Trophoblast cell (in vitro differentiated cells and primary cell): Measurements from ENCODE around the gene FBRS.

Experiments
- DNase-seq, 2 donors: peaks; one replicate each; pipeline ENCODE4 v3.0.0-alpha.2; 2016
- H2AFZ ChIP-seq: 2 replicates; pipeline ENCODE4 v1.6.1; 2013; ENCODE audit warnings: low read length, moderate library complexity, mild to moderate bottlenecking; ENCODE audit not compliant: insufficient read depth, poor library complexity
- H2AK5ac ChIP-seq: 2 replicates; pipeline ENCODE4 v1.6.1; 2013; ENCODE audit warnings: mild to moderate bottlenecking, low read length
- H2BK120ac ChIP-seq: 2 replicates; pipeline ENCODE4 v1.6.1; 2013; ENCODE audit warnings: low read length, mild to moderate bottlenecking, moderate library complexity; ENCODE audit not compliant: insufficient read depth, poor library complexity
- H2BK12ac ChIP-seq: 2 replicates; pipeline ENCODE4 v1.6.1; 2013; ENCODE audit warnings: mild to moderate bottlenecking, low read length, moderate library complexity
- H2BK5ac ChIP-seq: 2 replicates; pipeline ENCODE4 v1.6.1; 2013; ENCODE audit warnings: low read length, low read depth, moderate library complexity, mild to moderate bottlenecking; ENCODE audit not compliant: poor library complexity
- H3K14ac ChIP-seq: 2 replicates; pipeline ENCODE4 v1.6.1; 2013; ENCODE audit warnings: mild to moderate bottlenecking, low read length
- H3K18ac ChIP-seq: 2 replicates; pipeline ENCODE4 v1.6.1; 2013; ENCODE audit warnings: mild to moderate bottlenecking, low read length
- H3K23ac ChIP-seq: 2 replicates; pipeline ENCODE4 v1.6.1; 2013; ENCODE audit warnings: low read length
- H3K27ac ChIP-seq: 2 replicates; pipeline ENCODE4 v1.5.1; 2013; ENCODE audit warnings: low read depth, mild to moderate bottlenecking, inconsistent platforms, low read length, moderate library complexity
- H3K27me3 ChIP-seq: 2 replicates; pipeline ENCODE4 v1.6.1; 2013; ENCODE audit warnings: inconsistent platforms, mild to moderate bottlenecking, low read length, moderate library complexity; ENCODE audit not compliant: insufficient read depth
- H3K36me3 ChIP-seq, 2 experiments: 1 replicate in 1 of 2; 2 replicates in 1 of 2; pipeline ENCODE4 v1.6.1; 2013; ENCODE audit warnings: low read length in 2 of 2, mild to moderate bottlenecking in 2 of 2, moderate library complexity in 1 of 2; ENCODE audit not compliant: insufficient read depth in 2 of 2, control insufficient read depth in 1 of 2
- H3K4ac ChIP-seq: 2 replicates; pipeline ENCODE4 v1.6.1; 2013; ENCODE audit warnings: low read depth, mild to moderate bottlenecking, low read length, moderate library complexity
- H3K4me1 ChIP-seq, 2 experiments: 1 replicate in 1 of 2; 2 replicates in 1 of 2; pipeline ENCODE4 v1.6.1; 2013; ENCODE audit warnings: low read length in 2 of 2, mild to moderate bottlenecking in 2 of 2, moderate library complexity in 1 of 2; ENCODE audit not compliant: insufficient read depth in 2 of 2, control insufficient read depth in 1 of 2
- H3K4me2 ChIP-seq: 2 replicates; pipeline ENCODE4 v1.6.1; 2013; ENCODE audit warnings: inconsistent platforms, mild to moderate bottlenecking, low read length, moderate library complexity
- H3K4me3 ChIP-seq: 2 replicates; pipeline ENCODE4 v1.5.1; 2013; ENCODE audit warnings: mild to moderate bottlenecking, low read depth, low read length, inconsistent platforms
- H3K79me1 ChIP-seq: one replicate; pipeline ENCODE4 v1.6.1; 2013; ENCODE audit warnings: low read length
- H3K79me2 ChIP-seq: 2 replicates; pipeline ENCODE4 v1.6.1; 2013; ENCODE audit warnings: low read length, mild to moderate bottlenecking; ENCODE audit not compliant: control insufficient read depth, insufficient read depth, poor library complexity
- H3K9ac ChIP-seq: 2 replicates; pipeline ENCODE4 v1.6.1; 2013; ENCODE audit warnings: mild to moderate bottlenecking, low read length
- H3K9me3 ChIP-seq: 2 replicates; pipeline ENCODE4 v1.6.1; 2013; ENCODE audit warnings: low read depth, mild to moderate bottlenecking, control low read depth, inconsistent platforms, low read length; ENCODE audit not compliant: insufficient read depth
- H4K12ac ChIP-seq: 2 replicates; pipeline ENCODE4 v1.6.1; 2013; ENCODE audit warnings: low read depth, mild to moderate bottlenecking, low read length, moderate library complexity
- H4K8ac ChIP-seq: 2 replicates; pipeline ENCODE4 v1.6.1; 2013; ENCODE audit warnings: low read depth, mild to moderate bottlenecking, low read length, moderate library complexity
- H4K91ac ChIP-seq: one replicate; pipeline ENCODE4 v1.6.1; 2013; ENCODE audit warnings: low read depth, mild to moderate bottlenecking, low read length, moderate library complexity
- WGBS: extraction: QIAGEN DNeasy Blood & Tissue Kit; methylation state at CpG from one replicate; pipeline ENCODE4 v1.1.7; 2013; ENCODE audit warnings: missing lambda C conversion rate; ENCODE audit not compliant: insufficient read length, insufficient coverage; ENCODE audit errors: extremely low coverage; 5-methylcytosine and 5-hydroxymethylcytosine counted together

Gene FBRS

GRCh38 chr16:30698816-30699614 lies 40.8 kb downstream of the FBRS start, which contains the start of gene SRCAP:
Gene SRCAP (plus strand): TSS chr16:30699171. CDS start chr16:30700825, 1,654 bp downstream.
- peak within 1 kb of the TSS; percentile 97 for H3K18ac ChIP-seq

GRCh38 chr16:30699615-30700099 lies 41.4 kb downstream of the FBRS start:
- peaks cover 0 to 9% of the 10 kb centered on the region in 2 experiments for H3K4me1 ChIP-seq
- H2AFZ ChIP-seq = no peak overlapping the region
- H3K4me3 ChIP-seq = peak overlapping the region; percentile 86
- H2AK5ac ChIP-seq = no peak overlapping the region
- no peak overlapping the region for H3K23ac ChIP-seq
- H3K18ac ChIP-seq = peak overlapping the region; percentile 80
- peaks cover 3% of the 10 kb centered on the region for H3K9me3 ChIP-seq
- peak overlapping the region; percentile 38 for H3K14ac ChIP-seq
- no peaks in the 10 kb centered on the region for H3K27me3 ChIP-seq
- peak overlapping the region; percentile 90 for H3K4ac ChIP-seq
- H3K4me2 ChIP-seq = peak overlapping the region; percentile 89
- peaks cover 29 to 32% of the 10 kb centered on the region in 2 experiments for H3K36me3 ChIP-seq
- no peak overlapping the region for H2BK120ac ChIP-seq
- H2BK5ac ChIP-seq = no peak overlapping the region
- H3K9ac ChIP-seq = peak overlapping the region; percentile 78
- H4K8ac ChIP-seq = peak overlapping the region; percentile 76
- H2BK12ac ChIP-seq = no peak overlapping the region
- peaks cover 19% of the 10 kb centered on the region for H3K79me2 ChIP-seq
- peak overlapping the region; percentile 100 for H3K27ac ChIP-seq
- H3K79me1 ChIP-seq = peaks cover 14% of the 10 kb centered on the region
- DNase-seq = no peak
- H4K91ac ChIP-seq = peak overlapping the region; percentile 70
- WGBS = no CpG with 5 or more reads among the region's 8 CpGs
- peak overlapping the region; percentile 63 for H4K12ac ChIP-seq

More at GRCh38 chr16:30698816-30699614, 40.8 kb downstream of the FBRS start, which contains the start of gene SRCAP:
- peak; percentile 84 to 85 for DNase-seq
- no CpG with 5 or more reads among the region's 57 CpGs for WGBS
- H2AFZ ChIP-seq = peak within 1 kb of the TSS; percentile 99
- H3K36me3 ChIP-seq = peaks cover 23 to 26% of the 10 kb centered on the region in 2 experiments
- H3K4me1 ChIP-seq = peaks cover 0 to 9% of the 10 kb centered on the region in 2 experiments
- peaks cover 3% of the 10 kb centered on the region for H3K9me3 ChIP-seq
- H4K12ac ChIP-seq = peak within 1 kb of the TSS; percentile 100
- peaks cover 19% of the 10 kb centered on the region for H3K79me2 ChIP-seq
- no peak within 1 kb of the TSS for H3K23ac ChIP-seq
- H2BK12ac ChIP-seq = peak within 1 kb of the TSS; percentile 6
- H4K8ac ChIP-seq = peak within 1 kb of the TSS; percentile 100
- H2AK5ac ChIP-seq = peak within 1 kb of the TSS; percentile 98
- peak within 1 kb of the TSS; percentile 89 for H3K4me2 ChIP-seq
- peak within 1 kb of the TSS; percentile 100 for H3K9ac ChIP-seq
- H4K91ac ChIP-seq = peak within 1 kb of the TSS; percentile 100
- peak within 1 kb of the TSS; percentile 100 for H3K14ac ChIP-seq
- no peaks in the 10 kb centered on the region for H3K27me3 ChIP-seq
- H3K79me1 ChIP-seq = peaks cover 14% of the 10 kb centered on the region
- H3K4ac ChIP-seq = peak within 1 kb of the TSS; percentile 97
- peak within 1 kb of the TSS; percentile 100 for H2BK120ac ChIP-seq
- peak within 1 kb of the TSS; percentile 100 for H2BK5ac ChIP-seq
- H3K27ac ChIP-seq = peak within 1 kb of the TSS; percentile 100
- H3K4me3 ChIP-seq = peak within 1 kb of the TSS; percentile 86

GRCh38 chr16:30700491-30700890 lies 42.3 kb downstream of the FBRS start:
- H3K23ac ChIP-seq = no peak overlapping the region
- H3K79me2 ChIP-seq = peaks cover 19% of the 10 kb centered on the region
- no peak overlapping the region for H2AK5ac ChIP-seq
- H4K8ac ChIP-seq = peak overlapping the region; percentile 29
- H3K4ac ChIP-seq = peak overlapping the region; percentile 97
- peak overlapping the region; percentile 73 for H3K18ac ChIP-seq
- H2BK5ac ChIP-seq = no peak overlapping the region
- H4K91ac ChIP-seq = no peak overlapping the region
- H3K36me3 ChIP-seq = peaks cover 36 to 39% of the 10 kb centered on the region in 2 experiments
- peaks cover 14% of the 10 kb centered on the region for H3K79me1 ChIP-seq
- H3K9me3 ChIP-seq = peaks cover 3% of the 10 kb centered on the region
- no peak overlapping the region for H3K4me3 ChIP-seq
- H3K9ac ChIP-seq = no peak overlapping the region
- no peaks in the 10 kb centered on the region for H3K27me3 ChIP-seq
- DNase-seq = peak in 1 of 2 donors; percentile 40
- H2BK12ac ChIP-seq = peak overlapping the region; percentile 52
- peak overlapping the region; percentile 63 for H4K12ac ChIP-seq
- H3K14ac ChIP-seq = no peak overlapping the region
- H3K27ac ChIP-seq = no peak overlapping the region
- H3K4me2 ChIP-seq = no peak overlapping the region
- H2AFZ ChIP-seq = no peak overlapping the region
- peaks cover 0 to 9% of the 10 kb centered on the region in 2 experiments for H3K4me1 ChIP-seq
- WGBS = no CpG with 5 or more reads among the region's 9 CpGs
- H2BK120ac ChIP-seq = peak overlapping the region; percentile 6

GRCh38 chr16:30700971-30701370 lies 42.7 kb downstream of the FBRS start:
- no CpG with 5 or more reads among the region's 5 CpGs for WGBS

More at GRCh38 chr16:30700971-30701370, 42.7 kb downstream of the FBRS start:
- H4K91ac ChIP-seq = no peak overlapping the region
- DNase-seq = peak; percentile 56 to 89
- H3K23ac ChIP-seq = no peak overlapping the region
- H3K27me3 ChIP-seq = no peaks in the 10 kb centered on the region
- no peak overlapping the region for H2BK120ac ChIP-seq
- H2AFZ ChIP-seq = no peak overlapping the region
- no peak overlapping the region for H3K4me2 ChIP-seq
- no peak overlapping the region for H4K8ac ChIP-seq
- H4K12ac ChIP-seq = no peak overlapping the region
- peaks cover 41 to 43% of the 10 kb centered on the region in 2 experiments for H3K36me3 ChIP-seq
- peak overlapping the region; percentile 97 for H3K4ac ChIP-seq
- no peak overlapping the region for H3K9ac ChIP-seq
- H3K14ac ChIP-seq = no peak overlapping the region
- H3K4me1 ChIP-seq = peaks cover 0 to 9% of the 10 kb centered on the region in 2 experiments
- H3K4me3 ChIP-seq = no peak overlapping the region
- peaks cover 3% of the 10 kb centered on the region for H3K9me3 ChIP-seq
- H3K18ac ChIP-seq = no peak overlapping the region
- peaks cover 19% of the 10 kb centered on the region for H3K79me2 ChIP-seq
- H3K79me1 ChIP-seq = peaks cover 14% of the 10 kb centered on the region
- H2BK5ac ChIP-seq = no peak overlapping the region
- H2AK5ac ChIP-seq = no peak overlapping the region
- no peak overlapping the region for H2BK12ac ChIP-seq
- H3K27ac ChIP-seq = no peak overlapping the region
